Measurements from ENCODE around the gene FREM2.

FREM2 gene

GRCh38 chr13:38687246-38688229 lies 661 bp downstream of the FREM2 start:
- DNase-seq (ENCODE audit: low read depth) = no peak

- no peak for DNase-seq (ENCODE audit: low read depth)
Observed at GRCh38 chr13:38688674-38689073, 1.8 kb downstream of the FREM2 start.

GRCh38 chr13:38690231-38690630 lies 3.4 kb downstream of the FREM2 start:
- DNase-seq (ENCODE audit: low read depth) = no peak

GRCh38 chr13:38693168-38693567 lies 6.3 kb downstream of the FREM2 start:
- DNase-seq (ENCODE audit: low read depth) = no peak

GRCh38 chr13:38693641-38694040 lies 6.8 kb downstream of the FREM2 start:
- DNase-seq (ENCODE audit: low read depth) = no peak

- no peak for DNase-seq (ENCODE audit: low read depth)
Observed at GRCh38 chr13:38697197-38697596, 10.3 kb downstream of the FREM2 start.

GRCh38 chr13:38697628-38698333 lies 10.9 kb downstream of the FREM2 start:
- DNase-seq (ENCODE audit: low read depth) = no peak

GRCh38 chr13:38700051-38700450 lies 13.2 kb downstream of the FREM2 start:
- DNase-seq (ENCODE audit: low read depth) = no peak

GRCh38 chr13:38702669-38703068 lies 15.8 kb downstream of the FREM2 start:
- no peak for DNase-seq (ENCODE audit: low read depth)

- DNase-seq (ENCODE audit: low read depth) = no peak
Observed at GRCh38 chr13:38703255-38703654, 16.4 kb downstream of the FREM2 start.

- DNase-seq (ENCODE audit: low read depth) = no peak
Observed at GRCh38 chr13:38705365-38705764, 18.5 kb downstream of the FREM2 start.

- DNase-seq (ENCODE audit: low read depth) = no peak
Observed at GRCh38 chr13:38707460-38707859, 20.6 kb downstream of the FREM2 start.

GRCh38 chr13:38713046-38713445 lies 26.2 kb downstream of the FREM2 start:
- DNase-seq (ENCODE audit: low read depth) = no peak

GRCh38 chr13:38718374-38718773 lies 31.5 kb downstream of the FREM2 start:
- DNase-seq (ENCODE audit: low read depth) = no peak

GRCh38 chr13:38730332-38730731 lies 43.5 kb downstream of the FREM2 start:
- DNase-seq (ENCODE audit: low read depth) = no peak

GRCh38 chr13:38733146-38733545 lies 46.3 kb downstream of the FREM2 start:
- no peak for DNase-seq (ENCODE audit: low read depth)

- no peak for DNase-seq (ENCODE audit: low read depth)
Observed at GRCh38 chr13:38735665-38736440, 49.0 kb downstream of the FREM2 start.

GRCh38 chr13:38743466-38743865 lies 56.6 kb downstream of the FREM2 start:
- no peak for DNase-seq (ENCODE audit: low read depth)

GRCh38 chr13:38752686-38753085 lies 65.8 kb downstream of the FREM2 start:
- DNase-seq (ENCODE audit: low read depth) = no peak

GRCh38 chr13:38753878-38754277 lies 67.0 kb downstream of the FREM2 start:
- DNase-seq (ENCODE audit: low read depth) = no peak

GRCh38 chr13:38755793-38756192 lies 68.9 kb downstream of the FREM2 start:
- no peak for DNase-seq (ENCODE audit: low read depth)

GRCh38 chr13:38758277-38758676 lies 71.4 kb downstream of the FREM2 start:
- DNase-seq (ENCODE audit: low read depth) = no peak

Measured in fibroblast of gingiva (primary cell).